GM21717 (cell line): ENCODE measurements around the gene UGT1A9.

Source experiments
- ATAC-seq: cut with Tn5 transposase; IDR thresholded peaks from one replicate; pipeline ENCODE4 v1.9.1; 2021; ENCODE audit warnings: mild to moderate bottlenecking, moderate library complexity; ENCODE audit not compliant: unreplicated experiment

The UGT1A9 gene

GRCh38 chr2:233814056-233814835 is 142.5 kb downstream of the UGT1A9 start:
- no peak for ATAC-seq

- no peak for ATAC-seq
Observed at GRCh38 chr2:233815861-233816260, 144.2 kb downstream of the UGT1A9 start.

GRCh38 chr2:233816334-233816733 is 144.6 kb downstream of the UGT1A9 start:
- ATAC-seq: no peak

GRCh38 chr2:233816771-233817170 is 145.1 kb downstream of the UGT1A9 start:
- no peak for ATAC-seq

GRCh38 chr2:233817361-233817911 is 145.7 kb downstream of the UGT1A9 start:
- no peak for ATAC-seq

GRCh38 chr2:233817995-233818638 is 146.4 kb downstream of the UGT1A9 start:
- ATAC-seq: no peak

- ATAC-seq: no peak
Observed at GRCh38 chr2:233818639-233819621, 147.2 kb downstream of the UGT1A9 start.

- ATAC-seq: no peak
Observed at GRCh38 chr2:233819884-233820773, 148.4 kb downstream of the UGT1A9 start.

GRCh38 chr2:233820774-233821105 is 149.0 kb downstream of the UGT1A9 start:
- ATAC-seq: no peak

- no peak for ATAC-seq
Observed at GRCh38 chr2:233821196-233821595, 149.5 kb downstream of the UGT1A9 start.

GRCh38 chr2:233821709-233822100 is 150.0 kb downstream of the UGT1A9 start:
- ATAC-seq: no peak

- ATAC-seq: no peak
Observed at GRCh38 chr2:233822101-233822771, 150.5 kb downstream of the UGT1A9 start.
